Transverse colon (tissue), 4 donors: ENCODE measurements around the gene CCDC150. TPM values are rescaled to one million over a fixed set of nuclear protein-coding genes. Genes with fewer than 3 reads are reported as not detected.

ENCODE experiments used
- DNase-seq: peaks from one replicate; pipeline ENCODE4 v3.0.0-alpha.2; 2019
- H3K27ac ChIP-seq, 4 donors: fragments of 200-600 bp; sonication (generic); 2 replicates each; pipeline ENCODE4 v1.5.1; 2016 to 2018; ENCODE audit warnings: inconsistent platforms in 4 of 4
- H3K27me3 ChIP-seq: fragments of 200-600 bp; sonication (generic); 2 replicates; pipeline ENCODE4 v1.5.1; 2017; ENCODE audit warnings: inconsistent platforms
- H3K36me3 ChIP-seq, 4 donors: fragments of 200-600 bp; sonication (generic); 2 replicates each; pipeline ENCODE4 v1.5.1; 2017 to 2019; ENCODE audit warnings: inconsistent platforms in 4 of 4
- H3K4me1 ChIP-seq, 4 donors: fragments of 200-600 bp; sonication (generic); 2 replicates each; pipeline ENCODE4 v1.5.1; 2017 to 2020; ENCODE audit warnings: inconsistent platforms in 4 of 4
- H3K4me3 ChIP-seq, 4 donors: fragments of 200-600 bp; sonication (generic); 1 replicate in 1 of 4; 2 replicates in 3 of 4; pipeline versions ENCODE4 v1.5.1 to v1.6.1; 2017 to 2019; ENCODE audit warnings: inconsistent platforms in 4 of 4
- H3K9me3 ChIP-seq, 2 donors: fragments of 200-600 bp; sonication (generic); 2 replicates each; pipeline ENCODE4 v1.5.1; 2017 to 2019; ENCODE audit warnings: inconsistent platforms in 2 of 2
- CTCF ChIP-seq, 5 experiments: fragments of 200-600 bp in 3 of 5; fragments of 450-650 bp in 2 of 5; sonication (generic) in 3 of 5; IDR thresholded peaks; 1 replicate in 2 of 5; 2 replicates in 3 of 5; pipeline ENCODE4 v1.5.1; 2016 to 2017; ENCODE audit warnings: antibody characterized with exemption in 5 of 5, inconsistent platforms in 3 of 5, mild to moderate bottlenecking in 2 of 5, moderate library complexity in 1 of 5
- EP300 ChIP-seq: sonication (generic); formaldehyde crosslinking; IDR thresholded peaks from one replicate; pipeline ENCODE4 v1.6.1; 2017; ENCODE audit warnings: antibody characterized with exemption, low read depth
- POLR2A ChIP-seq: fragments of 450-650 bp; IDR thresholded peaks from one replicate; pipeline ENCODE4 v1.6.1; 2016; ENCODE audit warnings: antibody characterized with exemption, mild to moderate bottlenecking, moderate library complexity
- POLR2AphosphoS5 ChIP-seq, 3 donors: sonication (generic); formaldehyde crosslinking; IDR thresholded peaks; one replicate each; pipeline ENCODE4 v1.6.1; 2016; ENCODE audit warnings: antibody characterized with exemption in 3 of 3
- WGBS, 2 donors: methylation state at CpG; one replicate each; pipeline ENCODE4 v1.1.5; 2018; ENCODE audit warnings: low coverage in 1 of 2; 5-methylcytosine and 5-hydroxymethylcytosine counted together
- in situ Hi-C, 4 donors: fragments of 200-750 bp; cut with MboI; loops; one replicate each; pipeline versions ENCODE4 v1.15.0 to v1.15.1; 2017; ENCODE audit warnings: low sequenced_read_pairs in 3 of 4, low pct_ligation_motif_present in 1 of 4, low pct_unique_long_range_greater_than_20kb in 1 of 4
- intact Hi-C: fragments of 100-400 bp; cut with DNase I; formaldehyde crosslinking; loops from one replicate; pipeline ENCODE4 v1.15.1; 2023; ENCODE audit warnings: low total_unique reads
- total RNA-seq, 4 donors: library from RNA; depleted of rRNA; stranded (reverse); fragments of >200 nt; gene quantifications; one replicate each; pipeline ENCODE4 v1.1.0, GENCODE V29; 2016

Gene CCDC150
- total RNA-seq, 4 donors from 2014 or later, result 1.6 to 137 (median 2.7) TPM; not detected in 1

- intact Hi-C loops (no loop called here), in situ Hi-C loops (no loop called here)
- H3K27ac ChIP-seq, result no peak overlapping the region
- H3K27me3 ChIP-seq, result peaks cover 24% of the 10 kb centered on the region
- no peak for DNase-seq
- H3K4me3 ChIP-seq, result no peak overlapping the region
- H3K36me3 ChIP-seq, result no peaks in the 10 kb centered on the region
- peaks cover 0 to 4% (median 2%) of the 10 kb centered on the region in 4 donors for H3K4me1 ChIP-seq
- H3K9me3 ChIP-seq, result no peaks in the 10 kb centered on the region
- TF ChIP-seq CTCF (IDR thresholded peaks at IDR 0.05) (no peak), POLR2A (no peak), EP300 (no peak), POLR2AphosphoS5 (IDR thresholded peaks at IDR 0.05) (no peak)
- WGBS, 2 donors, result 50% methylated on average over 5 of the region's 5 CpGs; no CpG with 5 or more reads in 1 of the 2 donors
Observed at GRCh38 chr2:196598412-196598811, 41.1 kb upstream of the CCDC150 start.

- Histone ChIP-seq H3K4me1 (no peaks in the 10 kb centered on the region), H3K9me3 (no peaks in the 10 kb centered on the region), H3K36me3 (no peaks in the 10 kb centered on the region), H3K27me3 (peaks cover 20% of the 10 kb centered on the region), H3K27ac (no peak overlapping the region), H3K4me3 (no peak overlapping the region)
- no peak for TF ChIP-seq EP300
- no peak for TF ChIP-seq POLR2A
- no peak for TF ChIP-seq CTCF (IDR thresholded peaks at IDR 0.05)
- TF ChIP-seq POLR2AphosphoS5 (IDR thresholded peaks at IDR 0.05), result no peak
- no peak for DNase-seq
- intact Hi-C loops (no loop called here), in situ Hi-C loops (no loop called here)
Observed at GRCh38 chr2:196598846-196599245, 40.7 kb upstream of the CCDC150 start.

GRCh38 chr2:196601430-196602306 lies 37.8 kb upstream of the CCDC150 start:
- no peak overlapping the region for H3K4me3 ChIP-seq
- no peaks in the 10 kb centered on the region for H3K4me1 ChIP-seq
- no peaks in the 10 kb centered on the region for H3K36me3 ChIP-seq
- DNase-seq, result no peak
- TF ChIP-seq POLR2AphosphoS5 (IDR thresholded peaks at IDR 0.05), result no peak
- no peak for TF ChIP-seq POLR2A
- no peak for TF ChIP-seq EP300
- TF ChIP-seq CTCF (IDR thresholded peaks at IDR 0.05), result no peak
- H3K27ac ChIP-seq, result no peak overlapping the region
- H3K9me3 ChIP-seq, result no peaks in the 10 kb centered on the region
- 61 to 81% methylated on average over 2 to 12 of the region's 13 CpGs for WGBS, 2 donors
- intact Hi-C loops, result no loop called here
- in situ Hi-C loops, result no loop called here
- no peaks in the 10 kb centered on the region for H3K27me3 ChIP-seq

GRCh38 chr2:196604196-196604595 lies 35.3 kb upstream of the CCDC150 start:
- H3K36me3 ChIP-seq, result no peaks in the 10 kb centered on the region
- no peaks in the 10 kb centered on the region for H3K4me1 ChIP-seq
- TF ChIP-seq POLR2A (no peak), EP300 (no peak), POLR2AphosphoS5 (IDR thresholded peaks at IDR 0.05) (no peak), CTCF (IDR thresholded peaks at IDR 0.05) (no peak)
- intact Hi-C loops (no loop called here), in situ Hi-C loops (no loop called here)
- no peak overlapping the region for H3K27ac ChIP-seq
- WGBS, 2 donors, result 67 to 80% methylated on average over 1 to 2 of the region's 2 CpGs
- no peak overlapping the region for H3K4me3 ChIP-seq
- H3K9me3 ChIP-seq, result no peaks in the 10 kb centered on the region
- DNase-seq, result no peak
- H3K27me3 ChIP-seq, result no peaks in the 10 kb centered on the region
